SW 1271 (cell line): Measurements from ENCODE around the gene EIF1B.

Source experiments
- DNase-seq, 2 experiments: peaks; one replicate each; lab custom pipeline; 2025; lab: John Stamatoyannopoulos, UW

Gene EIF1B

GRCh38 chr3:40340541-40341170 lies 31.1 kb downstream of the EIF1B start:
- no peak for DNase-seq

- DNase-seq: no peak
Measured at GRCh38 chr3:40341671-40342070, 32.2 kb downstream of the EIF1B start.

- DNase-seq: no peak
Measured at GRCh38 chr3:40350529-40350928, 41.0 kb downstream of the EIF1B start.

GRCh38 chr3:40355410-40355809 lies 45.9 kb downstream of the EIF1B start:
- DNase-seq: no peak

GRCh38 chr3:40358454-40358853 lies 48.9 kb downstream of the EIF1B start:
- no peak for DNase-seq
